H1 (cell line): ENCODE data around the gene AGGF1. TPM values are rescaled to one million over a fixed set of nuclear protein-coding genes. Genes with fewer than 3 reads are reported as not detected.

Source experiments
- ASH2L ChIP-seq: fragments of 200-600, 300-600 bp; sonication (generic); IDR thresholded peaks from one replicate; pipeline ENCODE4 v1.7.1; 2017; ENCODE audit warnings: low read length
- ATF3 ChIP-seq: IDR thresholded peaks from 2 replicates; pipeline ENCODE4 v1.6.1; 2011; ENCODE audit warnings: low read depth, mild to moderate bottlenecking, low read length; ENCODE audit not compliant: insufficient read depth
- BRCA1 ChIP-seq: IDR thresholded peaks from 2 replicates; pipeline ENCODE4 v1.6.1; 2012; ENCODE audit warnings: low read depth, low read length, improper control_type of control experiment
- GABPA ChIP-seq: IDR thresholded peaks from 2 replicates; pipeline ENCODE4 v1.6.1; 2011; ENCODE audit warnings: mild to moderate bottlenecking, low read length, moderate library complexity, borderline replicate concordance; ENCODE audit not compliant: insufficient read depth
- JUND ChIP-seq: IDR thresholded peaks from 2 replicates; pipeline ENCODE4 v1.6.1; 2011; ENCODE audit warnings: mild to moderate bottlenecking, improper control_type of control experiment, low read length
- RAD21 ChIP-seq, 2 experiments: IDR thresholded peaks in 1 of 2; conservative IDR thresholded peaks in 1 of 2; 2 replicates each; pipeline ENCODE4 v1.6.1; 2011; ENCODE audit warnings: low read depth in 2 of 2, low read length in 2 of 2, improper control_type of control experiment in 1 of 2, inconsistent platforms in 1 of 2, mild to moderate bottlenecking in 1 of 2, moderate library complexity in 1 of 2
- SRF ChIP-seq: IDR thresholded peaks from 2 replicates; pipeline ENCODE4 v1.6.1; 2011; ENCODE audit warnings: mild to moderate bottlenecking, low read depth, low read length, moderate library complexity
- TAF1 ChIP-seq: IDR thresholded peaks from 2 replicates; pipeline ENCODE4 v1.6.1; 2011; ENCODE audit warnings: mild to moderate bottlenecking, low read depth, low read length
- TAF7 ChIP-seq: optimal IDR thresholded peaks from 2 replicates; pipeline ENCODE3; 2011; ENCODE audit warnings: low read depth, mild to moderate bottlenecking, inconsistent platforms, low read length, moderate library complexity, borderline replicate concordance
- TBP ChIP-seq: IDR thresholded peaks from 2 replicates; pipeline ENCODE4 v1.6.1; 2011; ENCODE audit warnings: low read depth, low read length, improper control_type of control experiment
- TCF12 ChIP-seq: IDR thresholded peaks from 2 replicates; pipeline ENCODE4 v1.6.1; 2011; ENCODE audit warnings: low read depth, mild to moderate bottlenecking, low read length
- YY1 ChIP-seq: IDR thresholded peaks from 2 replicates; pipeline ENCODE4 v1.6.1; 2011; ENCODE audit warnings: low read depth, mild to moderate bottlenecking, low read length
- ZNF274 ChIP-seq: IDR thresholded peaks from 2 replicates; pipeline ENCODE4 v1.7.0; 2012; ENCODE audit warnings: low read length, borderline replicate concordance; ENCODE audit errors: extremely low read depth
- polyA plus RNA-seq, 7 experiments: library from polyadenylated mRNA; depleted of rRNA in 3 of 7; stranded (reverse) in 5 of 7; unstranded in 2 of 7; fragments of >200 nt in 5 of 7; fragments of 200-250 nt in 2 of 7; gene quantifications; 1 replicate in 5 of 7; 2 replicates in 1 of 7; 4 replicates in 1 of 7; pipeline versions ENCODE4 v1.2.1 to v1.2.3, GENCODE V29; 2011 to 2013; ENCODE audit warnings: missing spikeins in 2 of 7, mixed read lengths in 2 of 7
- total RNA-seq: library from RNA; stranded (reverse); fragmentation: NEBNext Ultra II Directional; extraction: Animal tissue kit (Norgen Biotek cat#: 25700); gene quantifications from 2 replicates; pipeline ENCODE4 v1.2.1, GENCODE V29; 2021

The AGGF1 gene
- total and polyA plus RNA-seq, 2 of the 8 experiments (the other 6 are each of a cell fraction or from before 2014, with no cell fraction given), result 7.3 to 19.0 TPM

DNA sequence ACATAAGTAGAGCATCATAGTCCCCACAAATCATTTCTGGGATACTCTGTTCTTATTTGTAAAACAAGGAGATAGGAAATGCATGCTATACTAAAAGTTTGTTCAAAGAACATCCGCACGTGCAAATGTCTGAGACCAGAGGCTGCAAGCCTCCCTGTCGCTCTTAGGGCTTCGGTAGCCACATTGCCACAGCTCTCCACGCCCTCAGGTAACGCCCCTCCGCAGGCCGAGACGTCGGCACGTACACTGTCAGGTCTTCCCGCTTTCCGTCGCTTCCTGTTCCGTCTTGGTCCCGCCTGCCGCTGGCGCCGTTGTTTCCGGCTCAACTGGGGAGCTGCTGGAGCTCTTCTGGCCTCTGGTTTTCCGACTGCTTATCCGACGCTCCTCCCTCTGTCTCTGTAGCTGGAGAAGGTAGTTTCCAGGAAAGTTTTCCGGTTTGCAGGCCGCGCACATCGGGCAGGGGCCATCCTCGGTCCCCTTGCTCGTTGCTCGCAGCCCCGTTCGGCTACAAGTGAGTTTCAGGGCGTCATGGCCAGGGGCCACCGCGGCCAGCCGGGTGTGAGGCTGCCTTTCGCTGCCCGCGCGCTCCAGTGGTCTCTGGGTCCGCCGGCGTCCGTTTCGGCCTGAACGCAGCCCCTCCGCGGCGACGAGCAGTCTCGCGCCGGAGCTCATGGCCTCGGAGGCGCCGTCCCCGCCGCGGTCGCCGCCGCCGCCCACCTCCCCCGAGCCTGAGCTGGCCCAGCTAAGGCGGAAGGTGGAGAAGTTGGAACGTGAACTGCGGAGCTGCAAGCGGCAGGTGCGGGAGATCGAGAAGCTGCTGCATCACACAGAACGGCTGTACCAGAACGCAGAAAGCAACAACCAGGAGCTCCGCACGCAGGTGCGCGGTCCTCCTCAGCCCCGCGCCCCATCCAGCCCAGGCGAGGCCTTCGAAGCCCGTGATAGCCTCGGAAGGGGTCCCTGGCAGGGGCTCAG lies at the start of gene AGGF1 (continued):
- TF ChIP-seq RAD21 (IDR thresholded peaks at IDR 0.05 in 1 of 2, conservative IDR thresholded peaks at IDR 0.05 in 1 of 2; ENCODE audit: low read depth in 2 of 2, low read length in 2 of 2) (no peak), TBP (peak; percentile 32; the same call in 1 of the 2 replicates), TCF12 (no peak), YY1 (no peak), SRF (no peak), BRCA1 (no peak), ASH2L (peak; percentile 96), ATF3 (no peak), GABPA (peak; percentile 89; the same call in 1 of the 2 replicates), ZNF274 (no peak), TAF7 (no peak), TAF1 (peak; percentile 49), JUND (no peak)
